ENCODE measurements around the gene NASP. TPM values are rescaled to one million over a fixed set of nuclear protein-coding genes. Genes with fewer than 3 reads are reported as not detected.
A peak's percentile ranks its signal among the peaks of the same experiment; 100 is the strongest.

The NASP gene
- total and polyA plus RNA-seq, 12 donors, result 32.3 to 181 (median 54.4) TPM

- peaks cover 0 to 45% of the 10 kb centered on the region in 2 donors for H3K36me3 ChIP-seq (replicated peaks in 1 of 2)
Observed at GRCh38 chr1:45643978-45644377, 60.1 kb downstream of the NASP start.

GRCh38 chr1:45644661-45645060 is 60.8 kb downstream of the NASP start:
- Histone ChIP-seq H3K27ac (no peak overlapping the region), H3K36me3 (replicated peaks in 1 of 2) (peaks cover 0 to 42% of the 10 kb centered on the region in 2 donors), H3K4me1 (replicated peaks in 1 of 2) (no peaks in the 10 kb centered on the region), H3K9me3 (replicated peaks in 1 of 3) (no peaks in the 10 kb centered on the region), H3K4me3 (no peak overlapping the region), H3K27me3 (no peaks in the 10 kb centered on the region)
- DNase-seq, result no peak
- no peak for TF ChIP-seq POLR2A (IDR thresholded peaks at IDR 0.05)
- no peak for TF ChIP-seq CTCF (IDR thresholded peaks at IDR 0.05)
- intact Hi-C loops (cut with DNase I), result no loop called here
- 90 to 95% (median 92%) methylated on average over 2 of the region's 2 CpGs for WGBS, 4 donors

More at GRCh38 chr1:45643978-45644377, 60.1 kb downstream of the NASP start:
- Histone ChIP-seq H3K4me3 (no peak overlapping the region), H3K4me1 (replicated peaks in 1 of 2) (no peaks in the 10 kb centered on the region), H3K9me3 (replicated peaks in 1 of 3) (no peaks in the 10 kb centered on the region), H3K27me3 (no peaks in the 10 kb centered on the region), H3K27ac (no peak overlapping the region)
- TF ChIP-seq CTCF (IDR thresholded peaks at IDR 0.05) (peak in 4 of 6 experiments; percentile 7 to 20 (median 12)), POLR2A (IDR thresholded peaks at IDR 0.05) (no peak)
- DNase-seq, result no peak
- intact Hi-C loops (cut with DNase I), result no loop called here

- WGBS, 4 donors, result 82 to 95% (median 88%) methylated on average over 9 of the region's 9 CpGs
- no peaks in the 10 kb centered on the region for H3K27me3 ChIP-seq
- TF ChIP-seq POLR2A (IDR thresholded peaks at IDR 0.05) (no peak), CTCF (IDR thresholded peaks at IDR 0.05) (no peak)
- no peaks in the 10 kb centered on the region for H3K4me1 ChIP-seq (replicated peaks in 1 of 2)
- no peaks in the 10 kb centered on the region for H3K9me3 ChIP-seq (replicated peaks in 1 of 3)
- DNase-seq, result no peak
- H3K27ac ChIP-seq, result no peak overlapping the region
- H3K36me3 ChIP-seq (replicated peaks in 1 of 2), result peaks cover 0 to 34% of the 10 kb centered on the region in 2 donors
- intact Hi-C loops (cut with DNase I), result no loop called here
- no peak overlapping the region for H3K4me3 ChIP-seq
Observed at GRCh38 chr1:45647248-45648021, 63.6 kb downstream of the NASP start.

GRCh38 chr1:45654540-45655280 is 70.9 kb downstream of the NASP start:
- Histone ChIP-seq H3K27me3 (no peaks in the 10 kb centered on the region), H3K36me3 (replicated peaks in 1 of 2) (peaks cover 0 to 91% of the 10 kb centered on the region in 2 donors)

More at GRCh38 chr1:45654540-45655280, 70.9 kb downstream of the NASP start:
- TF ChIP-seq CTCF (IDR thresholded peaks at IDR 0.05) (no peak), POLR2A (IDR thresholded peaks at IDR 0.05) (no peak)
- Histone ChIP-seq H3K4me3 (no peak overlapping the region), H3K4me1 (replicated peaks in 1 of 2) (no peaks in the 10 kb centered on the region), H3K27ac (no peak overlapping the region), H3K9me3 (replicated peaks in 1 of 3) (no peaks in the 10 kb centered on the region)
- intact Hi-C loops (cut with DNase I), result no loop called here
- WGBS, 4 donors, result 89 to 93% (median 92%) methylated on average over 12 of the region's 12 CpGs
- no peak for DNase-seq
